Thyroid gland (tissue), 4 donors: ENCODE measurements around the gene ACAP1. TPM values are rescaled to one million over a fixed set of nuclear protein-coding genes. Genes with fewer than 3 reads are reported as not detected.

Source experiments
- DNase-seq, 2 donors: peaks; one replicate each; pipeline ENCODE4 v3.0.0-alpha.2; 2019
- H3K27ac ChIP-seq, 3 donors: fragments of 200-600 bp; sonication (generic); 1 replicate in 2 of 3; 2 replicates in 1 of 3; pipeline ENCODE4 v1.5.1; 2016 to 2019; ENCODE audit warnings: mild to moderate bottlenecking in 1 of 3, moderate library complexity in 1 of 3
- H3K27me3 ChIP-seq: fragments of 200-600 bp; sonication (generic); one replicate; pipeline ENCODE4 v1.5.1; 2019
- H3K36me3 ChIP-seq, 2 donors: fragments of 200-600 bp; sonication (generic); one replicate each; pipeline ENCODE4 v1.5.1; 2016 to 2019
- H3K4me1 ChIP-seq, 2 donors: fragments of 200-600 bp; sonication (generic); one replicate each; pipeline ENCODE4 v1.5.1; 2017 to 2019
- H3K4me3 ChIP-seq, 3 donors: fragments of 200-600 bp; sonication (generic); replicated peaks in 1 of 3; 1 replicate in 2 of 3; 2 replicates in 1 of 3; pipeline ENCODE4 v1.5.1; 2016; ENCODE audit warnings: mild to moderate bottlenecking in 1 of 3
- H3K9me3 ChIP-seq: fragments of 200-600 bp; sonication (generic); one replicate; pipeline ENCODE4 v1.5.1; 2017
- POLR2A ChIP-seq, 2 donors: fragments of 450-650 bp; IDR thresholded peaks; one replicate each; pipeline ENCODE4 v1.6.1; 2017; ENCODE audit warnings: antibody characterized with exemption in 2 of 2, mild to moderate bottlenecking in 2 of 2, moderate library complexity in 1 of 2
- WGBS, 2 donors: methylation state at CpG; one replicate each; pipeline ENCODE4 v1.1.5; 2017; 5-methylcytosine and 5-hydroxymethylcytosine counted together
- intact Hi-C: fragments of 100-400 bp; cut with DNase I; formaldehyde crosslinking; loops from one replicate; pipeline ENCODE4 v1.15.1; 2023
- total RNA-seq, 4 donors: library from RNA; depleted of rRNA; stranded (reverse); fragments of >200 nt; gene quantifications; one replicate each; pipeline ENCODE4 v1.2.3, GENCODE V29; 2016
- TF ChIP-seq, protein P1 (sequence below), 6 experiments: fragments of 200-600 bp in 3 of 6; fragments of 450-650 bp in 3 of 6; sonication (generic) in 3 of 6; IDR thresholded peaks; one replicate each; pipeline ENCODE4 v1.5.1; 2016 to 2019; ENCODE audit warnings: antibody characterized with exemption in 6 of 6, mild to moderate bottlenecking in 2 of 6, inconsistent platforms in 1 of 6, moderate library complexity in 1 of 6

Gene ACAP1
- total RNA-seq, 4 donors from 2014 or later, result 0.89 to 7.1 (median 3.8) TPM

DNA sequence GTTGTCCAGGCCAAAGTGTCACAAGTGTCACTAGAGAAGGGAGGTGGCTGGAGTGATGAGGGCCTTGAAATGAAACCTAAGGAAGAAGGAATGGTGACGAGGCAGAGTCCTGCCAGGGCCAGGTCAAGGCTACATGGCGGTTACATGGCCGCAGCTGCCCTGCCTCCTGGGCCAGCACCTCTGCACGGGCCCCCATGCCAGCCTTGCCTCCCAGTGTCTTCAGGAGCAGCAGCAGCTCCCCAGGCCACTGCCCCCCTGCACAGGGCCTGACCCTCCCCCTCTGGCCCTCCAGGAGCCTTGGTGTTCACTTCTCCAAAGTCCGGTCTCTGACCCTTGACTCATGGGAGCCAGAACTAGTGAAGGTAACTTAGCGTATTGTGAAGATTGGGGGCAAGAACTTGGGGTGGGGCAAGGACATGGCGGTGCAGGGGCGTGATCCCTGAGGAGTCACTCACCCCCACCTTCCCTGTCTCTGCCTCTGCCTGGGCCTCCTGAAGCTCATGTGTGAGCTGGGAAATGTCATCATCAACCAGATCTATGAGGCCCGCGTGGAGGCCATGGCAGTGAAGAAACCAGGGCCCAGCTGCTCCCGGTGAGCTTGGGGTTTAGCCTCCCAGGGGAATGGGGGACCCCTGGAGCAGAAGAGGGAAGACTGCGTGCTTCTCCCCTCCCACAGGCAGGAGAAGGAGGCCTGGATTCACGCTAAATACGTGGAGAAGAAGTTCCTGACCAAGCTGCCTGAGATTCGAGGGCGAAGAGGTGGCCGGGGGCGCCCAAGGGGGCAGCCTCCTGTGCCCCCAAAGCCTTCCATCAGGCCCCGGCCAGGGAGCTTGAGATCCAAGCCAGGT is 11.5 kb downstream of the ACAP1 start:
- H3K4me1 ChIP-seq, result peaks cover 20 to 24% of the 10 kb centered on the region in 2 donors
- TF ChIP-seq, protein P1, sequence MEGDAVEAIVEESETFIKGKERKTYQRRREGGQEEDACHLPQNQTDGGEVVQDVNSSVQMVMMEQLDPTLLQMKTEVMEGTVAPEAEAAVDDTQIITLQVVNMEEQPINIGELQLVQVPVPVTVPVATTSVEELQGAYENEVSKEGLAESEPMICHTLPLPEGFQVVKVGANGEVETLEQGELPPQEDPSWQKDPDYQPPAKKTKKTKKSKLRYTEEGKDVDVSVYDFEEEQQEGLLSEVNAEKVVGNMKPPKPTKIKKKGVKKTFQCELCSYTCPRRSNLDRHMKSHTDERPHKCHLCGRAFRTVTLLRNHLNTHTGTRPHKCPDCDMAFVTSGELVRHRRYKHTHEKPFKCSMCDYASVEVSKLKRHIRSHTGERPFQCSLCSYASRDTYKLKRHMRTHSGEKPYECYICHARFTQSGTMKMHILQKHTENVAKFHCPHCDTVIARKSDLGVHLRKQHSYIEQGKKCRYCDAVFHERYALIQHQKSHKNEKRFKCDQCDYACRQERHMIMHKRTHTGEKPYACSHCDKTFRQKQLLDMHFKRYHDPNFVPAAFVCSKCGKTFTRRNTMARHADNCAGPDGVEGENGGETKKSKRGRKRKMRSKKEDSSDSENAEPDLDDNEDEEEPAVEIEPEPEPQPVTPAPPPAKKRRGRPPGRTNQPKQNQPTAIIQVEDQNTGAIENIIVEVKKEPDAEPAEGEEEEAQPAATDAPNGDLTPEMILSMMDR (IDR thresholded peaks at IDR 0.05), result no peak
- TF ChIP-seq POLR2A (IDR thresholded peaks at IDR 0.05), result no peak
- no peak overlapping the region for H3K4me3 ChIP-seq
- no peaks in the 10 kb centered on the region for H3K9me3 ChIP-seq
- no peaks in the 10 kb centered on the region for H3K36me3 ChIP-seq
- H3K27ac ChIP-seq, result no peak overlapping the region
- 63 to 80% methylated on average over 14 to 18 of the region's 19 CpGs for WGBS, 2 donors
- H3K27me3 ChIP-seq, result no peaks in the 10 kb centered on the region
- no peak for DNase-seq
- intact Hi-C loops, result no loop called here

DNA sequence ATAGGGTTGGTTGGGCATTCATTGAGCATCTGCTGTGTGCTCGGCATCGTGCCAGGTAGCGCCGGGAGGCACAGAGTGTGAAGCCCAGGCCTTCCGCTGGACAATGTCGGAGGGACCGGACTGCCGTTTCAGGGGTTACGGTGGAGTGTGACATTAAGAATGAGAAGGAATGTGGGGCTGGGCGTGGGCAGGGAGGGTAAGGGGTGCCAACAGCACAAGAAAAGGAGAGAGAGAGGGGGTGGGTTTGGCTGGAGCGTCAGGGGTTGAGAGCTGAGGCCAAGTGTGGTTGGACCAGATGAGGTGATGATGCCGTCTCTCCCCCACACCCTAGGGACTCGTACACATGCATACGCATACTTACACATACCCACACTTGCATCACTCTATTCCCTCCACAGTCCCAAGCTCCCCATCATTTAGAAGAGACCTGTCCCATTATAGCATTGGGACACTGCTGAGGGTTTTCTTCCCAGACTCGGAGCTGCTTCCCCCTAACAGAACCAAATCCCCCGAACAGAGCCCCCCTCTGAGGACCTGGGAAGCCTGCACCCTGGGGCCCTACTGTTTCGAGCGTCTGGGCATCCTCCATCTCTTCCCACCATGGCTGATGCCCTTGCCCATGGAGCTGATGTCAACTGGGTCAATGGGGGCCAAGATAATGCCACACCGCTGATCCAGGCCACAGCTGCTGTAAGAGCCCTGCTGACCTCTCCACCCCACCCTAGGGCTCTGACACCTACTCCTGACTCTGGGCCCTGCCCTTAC is 12.3 kb downstream of the ACAP1 start:
- H3K9me3 ChIP-seq, result no peaks in the 10 kb centered on the region
- H3K27ac ChIP-seq, result no peak overlapping the region
- intact Hi-C loops, result no loop called here
- no peaks in the 10 kb centered on the region for H3K36me3 ChIP-seq
- H3K4me3 ChIP-seq, result no peak overlapping the region
- H3K27me3 ChIP-seq, result no peaks in the 10 kb centered on the region
- no peak for DNase-seq
- WGBS, 2 donors, result 75 to 79% methylated on average over 19 of the region's 19 CpGs
- peaks cover 21 to 32% of the 10 kb centered on the region in 2 donors for H3K4me1 ChIP-seq
- no peak for TF ChIP-seq POLR2A (IDR thresholded peaks at IDR 0.05)
- TF ChIP-seq, protein P1 (IDR thresholded peaks at IDR 0.05), result no peak

DNA sequence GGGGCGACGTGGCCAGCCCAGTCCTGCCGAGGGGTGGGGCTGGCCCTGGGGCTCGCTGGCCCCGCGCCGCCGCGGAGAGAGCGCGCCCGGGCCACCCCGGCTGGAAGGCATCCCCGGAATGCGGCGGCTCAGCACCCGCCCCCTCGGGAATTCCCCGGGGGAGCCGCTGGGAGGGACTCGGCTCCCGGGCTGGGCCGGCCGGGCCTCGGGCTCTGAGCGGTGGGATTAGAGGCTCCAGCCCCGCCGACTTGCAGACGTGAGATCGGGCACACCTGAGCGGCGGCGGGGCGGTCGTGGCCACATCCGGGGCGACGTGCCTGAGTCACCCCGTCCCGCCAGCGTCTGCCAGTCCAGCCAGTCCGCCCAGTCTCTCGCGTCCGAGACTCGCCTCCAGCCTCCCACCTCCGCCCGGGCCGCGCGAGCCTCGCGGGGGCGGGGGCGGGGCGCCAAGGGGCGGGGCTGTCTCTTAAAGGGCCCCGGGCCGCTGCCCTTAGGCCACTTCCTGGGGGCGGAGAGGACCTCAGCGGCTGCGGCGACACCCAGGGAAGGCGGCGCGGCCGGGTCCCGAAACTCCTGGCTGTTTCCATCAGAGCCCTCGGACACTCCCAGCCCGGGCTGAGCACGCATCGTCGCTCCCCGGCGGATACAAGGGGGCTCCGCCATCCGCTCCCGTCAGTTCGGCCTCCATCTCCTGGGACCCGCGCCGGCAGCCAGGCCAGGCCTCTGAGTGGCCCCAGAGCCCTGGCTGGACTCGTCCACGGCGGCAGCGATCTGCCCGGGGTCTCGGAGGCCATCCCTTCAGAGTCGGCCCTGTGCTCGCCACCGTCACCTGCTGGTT is 15.6 kb downstream of the ACAP1 start, which contains the start of gene KCTD11:
TSS of gene KCTD11 (plus strand) at position 498 of the 838 bp plus-strand sequence.
- intact Hi-C loops, result loop anchor here (5.0 to 10.0 kb wide), 2 partner anchors 85 to 133 kb away; partner anchors contain the start of genes FGF11, POLR2A, SLC35G6 and TMEM102
- Histone ChIP-seq H3K36me3 (no peaks in the 10 kb centered on the region), H3K27ac (peak within 1 kb of the TSS; percentile 89 to 100 (median 97)), H3K4me1 (peaks cover 21 to 53% of the 10 kb centered on the region in 2 donors), H3K4me3 (peak within 1 kb of the TSS; percentile 43 to 97 (median 80)), H3K27me3 (no peaks in the 10 kb centered on the region), H3K9me3 (no peaks in the 10 kb centered on the region)
- TF ChIP-seq POLR2A (IDR thresholded peaks at IDR 0.05), result peak in 1 of 2 donors; percentile 82
- TF ChIP-seq, protein P1 (IDR thresholded peaks at IDR 0.05), result peak in 3 of 6 experiments; percentile 30 to 55 (median 39)
- 0 to 1% methylated on average over 7 to 23 of the region's 91 CpGs for WGBS, 2 donors
- DNase-seq, result peak; percentile 93 to 94

DNA sequence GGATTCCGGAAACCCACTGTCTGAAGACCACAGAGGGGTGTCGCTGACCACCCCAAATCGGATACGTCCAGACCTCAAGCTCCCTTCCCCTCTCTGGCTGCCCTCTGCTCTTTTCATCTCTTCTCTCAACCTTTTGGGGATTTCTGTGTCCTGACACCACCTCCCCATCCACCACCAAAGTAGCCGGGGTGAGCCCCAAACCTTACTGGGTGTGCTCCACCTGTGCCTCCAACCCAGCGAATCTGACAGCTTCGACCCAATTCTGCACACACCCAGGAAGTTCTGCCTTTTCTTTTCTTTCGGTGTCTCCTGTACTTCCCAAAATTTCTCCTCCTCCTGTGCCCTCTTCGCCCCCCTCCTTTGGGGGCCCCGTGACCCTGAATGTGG is 16.2 kb downstream of the ACAP1 start:
- no peak for TF ChIP-seq POLR2A (IDR thresholded peaks at IDR 0.05)
- TF ChIP-seq, protein P1 (IDR thresholded peaks at IDR 0.05), result peak in 1 of 6 experiments; percentile 46
- DNase-seq, result no peak
- H3K4me3 ChIP-seq, result peak overlapping the region; percentile 43 to 97 (median 80)
- peaks cover 21 to 53% of the 10 kb centered on the region in 2 donors for H3K4me1 ChIP-seq
- no peaks in the 10 kb centered on the region for H3K36me3 ChIP-seq
- H3K9me3 ChIP-seq, result no peaks in the 10 kb centered on the region
- WGBS, 2 donors, result 29 to 32% methylated on average over 9 to 10 of the region's 10 CpGs
- H3K27me3 ChIP-seq, result no peaks in the 10 kb centered on the region
- intact Hi-C loops, result loop anchor here (5.0 to 10.0 kb wide), 2 partner anchors 85 to 132 kb away; partner anchors contain the start of genes FGF11, POLR2A, SLC35G6 and TMEM102
- peak overlapping the region; percentile 89 to 100 (median 97) for H3K27ac ChIP-seq
